ENCODE results near the gene PHETA2. TPM values are rescaled to one million over a fixed set of nuclear protein-coding genes. Genes with fewer than 3 reads are reported as not detected.
A peak's percentile ranks its signal among the peaks of the same experiment; 100 is the strongest.

PHETA2 gene
- total and polyA plus RNA-seq, 2 of the 13 experiments (the other 11 are each of a cell fraction or from before 2014, with no cell fraction given), result 0.07 TPM; not detected in 1

GRCh38 chr22:42090596-42091454 is 16.8 kb downstream of the PHETA2 start, which contains the start of gene NDUFA6 (continued):
- TF ChIP-seq PHF20 (CRISPR knock-in tag; IDR thresholded peaks at IDR 0.05) (peak; percentile 61; the same call in 1 of the 2 replicates), ZNF343 (CRISPR knock-in tag; IDR thresholded peaks at IDR 0.05) (no peak), ZNF460 (CRISPR knock-in tag; IDR thresholded peaks at IDR 0.05; ENCODE audit: borderline replicate concordance) (no peak; the same call in 1 of the 2 replicates), ADNP (CRISPR knock-in tag; IDR thresholded peaks at IDR 0.05) (peak; percentile 44; the same call in 1 of the 2 replicates), MAX (IDR thresholded peaks at IDR 0.05) (peak; percentile 80), ZSCAN31 (CRISPR knock-in tag; IDR thresholded peaks at IDR 0.05; ENCODE audit: low read depth) (peak; percentile 74), ZNF574 (CRISPR knock-in tag; IDR thresholded peaks at IDR 0.05) (peak; percentile 78), KDM4B (CRISPR knock-in tag; IDR thresholded peaks at IDR 0.05) (no peak), ZBTB2 (CRISPR knock-in tag; IDR thresholded peaks at IDR 0.05; ENCODE audit: low read depth) (no peak; the same call in 1 of the 2 replicates), ZSCAN5A (CRISPR knock-in tag; IDR thresholded peaks at IDR 0.05; ENCODE audit: borderline replicate concordance) (no peak; the same call in 1 of the 2 replicates), ESRRA (CRISPR knock-in tag; IDR thresholded peaks at IDR 0.05; ENCODE audit: low read depth) (peak; percentile 66; the same call in 1 of the 2 replicates), THAP11 (CRISPR knock-in tag; IDR thresholded peaks at IDR 0.05) (peak; percentile 66), FOXM1 (CRISPR knock-in tag; IDR thresholded peaks at IDR 0.05) (no peak), TEF (CRISPR knock-in tag; IDR thresholded peaks at IDR 0.05) (peak; percentile 51; the same call in 1 of the 2 replicates), HNF1B (CRISPR knock-in tag; IDR thresholded peaks at IDR 0.05) (peak; percentile 92), NFATC3 (CRISPR knock-in tag; IDR thresholded peaks at IDR 0.05) (no peak), ZNF672 (CRISPR knock-in tag; IDR thresholded peaks at IDR 0.05) (no peak), ZNF768 (CRISPR knock-in tag; IDR thresholded peaks at IDR 0.05) (peak; percentile 24; the same call in 1 of the 2 replicates)
